NCI-H510A treated with DMSO at 0.1 percent for 48 hours (cell line): ENCODE results near the gene FGD2.

Experiments used
- DNase-seq: peaks from one replicate; lab custom pipeline; 2025; lab: John Stamatoyannopoulos, UW

FGD2 gene

GRCh38 chr6:37005061-37005810 lies at the start of gene FGD2:
Gene FGD2, plus strand, starts transcription at chr6:37005655. Its CDS starts 163 bp downstream, at chr6:37005818.
- no peak for DNase-seq

GRCh38 chr6:36955671-36956445 lies 49.6 kb upstream of the FGD2 start:
- DNase-seq: no peak

GRCh38 chr6:36956446-36956820 lies 49.0 kb upstream of the FGD2 start:
- DNase-seq: no peak

DNA sequence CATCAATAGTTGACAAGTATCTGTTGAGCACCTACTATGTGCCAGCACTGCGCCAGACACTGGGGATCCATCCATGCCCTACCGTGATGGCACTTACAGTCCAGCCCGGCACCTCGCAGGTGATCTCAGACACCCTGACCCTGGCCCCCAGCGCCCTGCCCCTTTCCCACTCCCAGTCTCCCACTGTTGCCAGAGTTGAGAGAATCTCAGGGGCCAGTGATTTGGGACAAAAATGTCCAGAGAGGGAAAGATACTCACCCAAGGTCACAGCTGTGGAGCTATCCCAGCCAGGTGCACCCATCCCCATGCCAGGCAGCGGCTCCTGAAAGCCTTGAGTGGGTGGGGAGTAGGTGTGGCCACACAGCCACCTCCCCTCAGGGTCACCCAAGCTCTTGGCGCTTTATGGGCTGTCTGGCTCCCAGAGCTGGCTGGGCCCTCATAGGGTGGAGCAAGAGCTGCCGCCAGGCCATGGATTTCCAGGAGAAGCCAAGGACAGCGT lies 47.6 kb upstream of the FGD2 start:
- DNase-seq: no peak

GRCh38 chr6:36958775-36959554 lies 46.5 kb upstream of the FGD2 start:
- no peak for DNase-seq

DNA sequence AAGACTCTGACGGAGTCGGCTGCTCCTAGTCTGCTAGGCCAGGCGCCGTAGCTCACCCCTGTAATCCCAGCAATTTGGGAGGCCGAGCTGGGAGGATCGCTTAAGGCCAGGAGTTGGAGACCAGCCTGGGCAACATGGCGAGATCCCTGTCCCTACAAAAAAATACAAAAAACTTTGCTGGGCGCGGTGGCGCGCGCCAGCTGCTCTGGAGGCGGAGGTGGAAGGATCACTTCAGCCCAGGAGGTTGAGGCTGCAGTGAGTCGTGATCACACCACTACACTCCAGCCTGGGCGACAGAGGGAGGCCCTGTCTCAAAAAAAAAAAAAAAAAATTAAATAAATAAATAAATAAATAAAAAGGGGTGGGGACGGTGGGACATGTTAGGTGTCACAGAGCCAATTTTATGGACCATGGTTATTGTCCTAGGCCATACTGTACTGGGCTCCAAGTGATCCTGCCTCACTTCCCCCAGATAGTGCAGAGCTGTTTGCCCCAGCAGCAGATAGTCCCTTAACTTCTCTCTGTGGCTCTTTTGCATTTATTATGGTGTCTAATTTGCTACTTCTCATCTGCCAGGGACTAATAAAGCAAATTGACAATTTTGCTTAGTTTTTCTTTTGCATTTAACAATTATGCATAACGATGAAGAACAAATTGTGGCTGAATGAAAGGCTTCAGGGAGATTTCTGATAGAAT lies 45.8 kb upstream of the FGD2 start:
- no peak for DNase-seq

GRCh38 chr6:36961441-36962435 lies 43.7 kb upstream of the FGD2 start:
- DNase-seq: no peak

GRCh38 chr6:36962874-36963273 lies 42.6 kb upstream of the FGD2 start:
- peak; percentile 24 for DNase-seq

GRCh38 chr6:36963451-36964290 lies 41.8 kb upstream of the FGD2 start:
- peak; percentile 46 for DNase-seq

DNA sequence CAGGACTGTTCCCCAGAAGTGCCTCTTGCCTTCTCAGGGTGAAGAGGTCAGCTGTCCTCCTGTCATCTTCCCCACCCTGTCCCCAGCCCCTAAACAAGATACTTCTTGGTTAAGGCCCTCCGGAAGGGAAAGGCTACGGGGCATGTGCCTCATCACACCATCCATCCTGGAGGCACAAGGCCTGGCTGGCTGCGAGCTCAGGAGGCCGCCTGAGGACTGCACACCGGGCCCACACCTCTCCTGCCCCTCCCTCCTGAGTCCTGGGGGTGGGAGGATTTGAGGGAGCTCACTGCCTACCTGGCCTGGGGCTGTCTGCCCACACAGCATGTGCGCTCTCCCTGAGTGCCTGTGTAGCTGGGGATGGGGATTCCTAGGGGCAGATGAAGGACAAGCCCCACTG lies 41.1 kb upstream of the FGD2 start:
- no peak for DNase-seq

DNA sequence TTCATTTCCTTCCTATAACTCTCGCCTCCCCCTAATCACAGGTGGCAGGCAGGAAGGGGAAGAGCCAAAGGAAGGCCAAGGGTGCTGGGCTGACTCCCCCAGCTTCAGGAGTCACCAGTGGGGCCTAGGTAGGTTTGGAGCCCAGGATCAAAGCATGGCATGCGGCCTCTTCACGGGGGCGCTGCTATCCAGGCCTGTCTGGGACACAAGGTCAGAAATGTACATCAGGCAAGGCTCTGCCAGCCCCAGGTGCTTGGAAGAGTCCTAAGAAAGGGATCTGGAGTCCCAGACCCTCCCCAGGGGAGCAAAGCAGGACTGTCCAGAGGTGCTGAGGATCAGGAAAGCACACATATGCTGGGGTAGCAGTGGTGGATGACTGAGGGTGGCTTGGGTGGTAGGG lies 40.5 kb upstream of the FGD2 start:
- no peak for DNase-seq

DNA sequence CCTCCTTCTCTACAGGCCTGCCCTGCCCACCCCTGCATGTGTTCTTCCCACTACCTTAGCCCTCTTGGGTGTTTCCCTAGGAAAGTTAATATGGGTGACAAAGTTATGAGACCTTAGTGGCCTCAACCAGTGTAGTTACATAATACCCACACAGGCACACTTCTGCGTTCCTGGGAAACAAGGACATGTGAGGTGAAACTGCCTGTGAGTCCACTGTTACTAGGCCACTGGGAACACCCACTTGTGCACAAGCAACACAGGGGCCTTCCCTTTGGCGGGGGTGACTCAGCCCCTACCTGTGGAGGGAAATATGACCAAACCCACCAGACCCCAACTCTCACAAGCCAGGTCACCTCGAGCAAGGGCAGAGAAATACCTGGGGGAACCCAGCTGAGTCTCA lies 38.2 kb upstream of the FGD2 start:
- no peak for DNase-seq

GRCh38 chr6:36967757-36968156 lies 37.7 kb upstream of the FGD2 start:
- DNase-seq: no peak

- DNase-seq: no peak
Measured at GRCh38 chr6:36968266-36968977, 37.0 kb upstream of the FGD2 start.

- DNase-seq: no peak
Measured at GRCh38 chr6:36969240-36969691, 36.2 kb upstream of the FGD2 start.

- no peak for DNase-seq
Measured at GRCh38 chr6:36969988-36970891, 35.2 kb upstream of the FGD2 start.

- DNase-seq: no peak
Measured at GRCh38 chr6:36970892-36971842, 34.3 kb upstream of the FGD2 start.
